Kidney (tissue), 14 donors: ENCODE data around the gene DLG5. TPM values are rescaled to one million over a fixed set of nuclear protein-coding genes. Genes with fewer than 3 reads are reported as not detected.

ENCODE experiments used
- DNase-seq, 5 donors: peaks; one replicate each; pipeline ENCODE4 v3.0.0-alpha.2; 2013 to 2020
- FAIRE-seq: peaks from 2 replicates; lab custom pipeline; 2012; peaks lifted over from hg19 to GRCh38; lab: Jason Lieb, UNC
- H3K27ac ChIP-seq, 2 donors: one replicate each; pipeline ENCODE4 v1.7.0; 2013; ENCODE audit warnings: low read depth in 2 of 2, low read length in 2 of 2, inconsistent platforms in 1 of 2
- H3K27me3 ChIP-seq: one replicate; pipeline ENCODE4 v1.7.1; 2013; ENCODE audit warnings: low read length, inconsistent platforms; ENCODE audit not compliant: control insufficient read depth, insufficient read depth
- H3K36me3 ChIP-seq, 3 donors: one replicate each; pipeline versions ENCODE4 v1.7.0 to v1.7.1; 2013; ENCODE audit warnings: low read length in 3 of 3, control low read depth in 1 of 3, inconsistent platforms in 1 of 3; ENCODE audit not compliant: insufficient read depth in 3 of 3, control insufficient read depth in 2 of 3
- H3K4me1 ChIP-seq, 3 donors: one replicate each; pipeline versions ENCODE4 v1.7.0 to v1.7.1; 2013; ENCODE audit warnings: low read length in 3 of 3, inconsistent platforms in 1 of 3, low read depth in 1 of 3; ENCODE audit not compliant: control insufficient read depth in 2 of 3, insufficient read depth in 2 of 3
- H3K4me3 ChIP-seq, 3 donors: one replicate each; pipeline versions ENCODE4 v1.7.0 to v1.8.1; 2013; ENCODE audit warnings: low read length in 3 of 3, control low read depth in 1 of 3, inconsistent platforms in 1 of 3
- H3K9ac ChIP-seq, 3 donors: one replicate each; pipeline versions ENCODE4 v1.7.0 to v1.7.1; 2013; ENCODE audit warnings: low read length in 3 of 3, control low read depth in 1 of 3, inconsistent platforms in 1 of 3
- H3K9me3 ChIP-seq, 3 donors: one replicate each; pipeline versions ENCODE4 v1.7.0 to v1.7.1; 2013; ENCODE audit warnings: low read length in 3 of 3, control low read depth in 1 of 3, inconsistent platforms in 1 of 3; ENCODE audit not compliant: control insufficient read depth in 2 of 3, insufficient read depth in 1 of 3
- CTCF ChIP-seq: IDR thresholded peaks from 3 replicates; pipeline ENCODE4 v1.5.1; 2012; ENCODE audit warnings: mild to moderate bottlenecking, moderate library complexity, borderline replicate concordance; ENCODE audit not compliant: insufficient read depth; ENCODE audit errors: extremely low read depth
- intact Hi-C: fragments of 100-400 bp; cut with DNase I; formaldehyde crosslinking; loops from one replicate; pipeline ENCODE4 v1.11.1; 2022
- polyA plus RNA-seq: library from polyadenylated mRNA; stranded (reverse); fragments of 350-450 nt; fragmentation: Illumina TruSeq; extraction: RNeasy Lipid Tissue Mini Kit (QIAGEN cat#74804); gene quantifications from one replicate; pipeline ENCODE4 v1.2.3, GENCODE V29; 2014; ENCODE audit warnings: low read depth, low replicate concordance; ENCODE audit not compliant: insufficient read depth
- total RNA-seq: library from RNA; stranded (reverse); fragmentation: NEBNext Ultra II Directional; extraction: Animal tissue kit (Norgen Biotek cat#: 25700); gene quantifications from one replicate; pipeline ENCODE4 v1.2.1, GENCODE V29; 2021
- donor health status: control.
- donor health status: control.
- donor health status: control.
- donor health status: control.
- donor health status: control.
- donor health status: DM: yes; HTN: yes; CAD: no.
- donor health status: Normal renal cell carcinoma (clear cell type).

The DLG5 gene
- total and polyA plus RNA-seq, 2 donors from 2014 or later, result 5.4 to 30.0 TPM

- Histone ChIP-seq H3K9me3 (no peaks in the 10 kb centered on the region), H3K9ac (no peak overlapping the region), H3K4me3 (no peak overlapping the region), H3K36me3 (no peaks in the 10 kb centered on the region), H3K27me3 (no peaks in the 10 kb centered on the region), H3K4me1 (peaks cover 2 to 21% (median 12%) of the 10 kb centered on the region in 3 donors), H3K27ac (no peak overlapping the region)
- FAIRE-seq, result no peak
- DNase-seq, result no peak
- intact Hi-C loops, result no loop called here
- TF ChIP-seq CTCF, result no peak
Observed at GRCh38 chr10:77920495-77920894, 6.1 kb downstream of the DLG5 start.

GRCh38 chr10:77919713-77920108 lies 6.8 kb downstream of the DLG5 start:
- Histone ChIP-seq H3K4me1 (peaks cover 0 to 15% (median 7%) of the 10 kb centered on the region in 3 donors), H3K9me3 (no peaks in the 10 kb centered on the region), H3K27ac (no peak overlapping the region), H3K4me3 (no peak overlapping the region), H3K27me3 (no peaks in the 10 kb centered on the region), H3K36me3 (no peaks in the 10 kb centered on the region), H3K9ac (no peak overlapping the region)
- FAIRE-seq, result no peak
- TF ChIP-seq CTCF, result no peak
- intact Hi-C loops, result no loop called here
- no peak for DNase-seq

GRCh38 chr10:77915319-77916105 lies 11.0 kb downstream of the DLG5 start:
- Histone ChIP-seq H3K4me3 (no peak overlapping the region), H3K9ac (no peak overlapping the region), H3K4me1 (peaks cover 0 to 6% (median 0%) of the 10 kb centered on the region in 3 donors), H3K27me3 (no peaks in the 10 kb centered on the region), H3K36me3 (no peaks in the 10 kb centered on the region), H3K27ac (no peak overlapping the region), H3K9me3 (no peaks in the 10 kb centered on the region)
- intact Hi-C loops, result no loop called here
- TF ChIP-seq CTCF, result no peak
- DNase-seq, result no peak
- FAIRE-seq, result no peak
